Activated gamma-delta T cell (primary cell): ENCODE measurements around the gene FIGNL2.
"Not testable (repeated sequence)": the region's sequence is repeated elsewhere in the genome, so short reads cannot be mapped to it uniquely, and the experiment has no call there.

Experiments used
- DNase-seq: peaks from one replicate; lab custom pipeline; 2025; lab: John Stamatoyannopoulos, UW

Gene FIGNL2

DNA sequence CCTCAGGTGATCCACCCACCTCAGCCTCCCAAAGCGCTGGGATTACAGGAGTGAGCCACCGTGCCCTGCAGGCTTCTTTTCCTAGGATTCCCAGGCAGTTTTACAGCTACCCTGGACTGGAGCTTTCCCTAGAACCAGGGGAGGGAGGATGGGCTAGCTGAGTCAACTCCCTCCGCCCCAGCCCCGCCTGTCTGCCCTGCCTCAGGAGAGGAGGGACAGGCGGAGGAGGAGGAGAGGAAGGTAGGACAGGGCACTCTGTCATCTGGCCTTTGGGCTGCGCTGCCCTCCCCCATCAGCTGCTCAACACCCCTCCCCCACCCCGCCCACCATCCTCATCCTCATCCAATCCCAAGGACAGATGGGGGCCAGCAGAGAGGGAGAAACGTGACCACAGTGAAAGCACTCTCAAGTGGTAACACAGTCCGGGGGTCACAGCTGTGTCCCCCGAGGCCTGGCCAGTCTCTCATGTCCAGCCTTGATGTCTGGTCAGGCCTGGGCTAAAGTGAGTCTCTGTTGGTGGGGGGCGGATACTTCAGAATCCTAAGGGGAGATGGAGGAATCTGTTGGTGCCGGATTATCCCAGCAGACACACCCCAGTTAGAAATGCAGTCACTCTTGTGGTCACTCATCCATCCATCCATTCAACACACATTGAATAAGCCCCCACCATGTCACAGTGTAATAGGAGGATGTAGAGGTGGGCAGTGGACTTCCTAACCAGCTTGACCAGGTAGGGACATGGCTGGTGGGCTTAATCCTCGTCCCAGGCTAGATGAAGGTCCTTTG lies 12.3 kb downstream of the FIGNL2 start:
- DNase-seq: no peak

- DNase-seq: no peak
Observed at GRCh38 chr12:51834411-51834810, 14.1 kb downstream of the FIGNL2 start.

GRCh38 chr12:51833448-51834227 lies 14.9 kb downstream of the FIGNL2 start:
- no peak for DNase-seq

GRCh38 chr12:51832354-51833107 lies 16.0 kb downstream of the FIGNL2 start:
- no peak for DNase-seq

DNA sequence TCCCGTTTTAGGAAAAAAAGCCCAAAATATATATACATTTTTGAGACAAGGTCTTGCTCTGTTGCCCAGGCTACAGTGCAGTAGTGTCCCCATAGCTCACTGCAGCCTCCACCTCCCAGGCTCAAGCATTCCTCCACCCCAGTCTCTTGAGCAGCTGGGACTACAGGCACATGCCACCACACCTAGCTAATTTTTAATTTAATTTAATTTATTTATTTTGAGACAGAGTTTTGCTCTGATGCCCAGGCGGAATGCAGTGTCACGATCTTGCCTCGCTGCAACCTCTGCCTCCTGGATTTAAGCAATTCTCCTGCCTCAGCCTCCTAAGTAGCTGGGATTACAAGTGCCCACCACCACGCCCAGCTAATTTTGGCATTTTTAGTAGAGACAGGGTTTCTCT lies 16.7 kb downstream of the FIGNL2 start:
- not testable (repeated sequence) for DNase-seq

DNA sequence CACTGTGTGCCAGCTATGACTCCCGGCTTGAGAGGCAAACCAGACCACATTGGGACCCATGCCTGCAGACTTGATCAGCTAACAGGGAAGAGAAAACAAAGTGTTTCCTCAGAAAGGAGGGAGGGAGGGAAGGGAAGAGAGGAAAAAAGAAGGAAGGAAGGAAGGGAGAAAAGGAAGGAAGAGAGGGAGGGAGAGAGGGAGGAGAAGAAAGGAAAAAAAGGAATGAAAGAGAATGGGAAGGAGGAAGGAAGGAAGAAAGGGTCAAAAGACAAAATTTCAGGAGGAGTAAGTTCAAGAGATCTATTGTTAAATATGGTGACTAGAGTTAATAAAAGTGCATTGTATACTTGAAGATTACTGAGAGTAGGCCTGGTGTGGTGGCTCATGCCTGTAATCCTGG lies 18.9 kb downstream of the FIGNL2 start:
- no peak for DNase-seq

- DNase-seq: no peak
Observed at GRCh38 chr12:51829011-51829481, 19.5 kb downstream of the FIGNL2 start.

DNA sequence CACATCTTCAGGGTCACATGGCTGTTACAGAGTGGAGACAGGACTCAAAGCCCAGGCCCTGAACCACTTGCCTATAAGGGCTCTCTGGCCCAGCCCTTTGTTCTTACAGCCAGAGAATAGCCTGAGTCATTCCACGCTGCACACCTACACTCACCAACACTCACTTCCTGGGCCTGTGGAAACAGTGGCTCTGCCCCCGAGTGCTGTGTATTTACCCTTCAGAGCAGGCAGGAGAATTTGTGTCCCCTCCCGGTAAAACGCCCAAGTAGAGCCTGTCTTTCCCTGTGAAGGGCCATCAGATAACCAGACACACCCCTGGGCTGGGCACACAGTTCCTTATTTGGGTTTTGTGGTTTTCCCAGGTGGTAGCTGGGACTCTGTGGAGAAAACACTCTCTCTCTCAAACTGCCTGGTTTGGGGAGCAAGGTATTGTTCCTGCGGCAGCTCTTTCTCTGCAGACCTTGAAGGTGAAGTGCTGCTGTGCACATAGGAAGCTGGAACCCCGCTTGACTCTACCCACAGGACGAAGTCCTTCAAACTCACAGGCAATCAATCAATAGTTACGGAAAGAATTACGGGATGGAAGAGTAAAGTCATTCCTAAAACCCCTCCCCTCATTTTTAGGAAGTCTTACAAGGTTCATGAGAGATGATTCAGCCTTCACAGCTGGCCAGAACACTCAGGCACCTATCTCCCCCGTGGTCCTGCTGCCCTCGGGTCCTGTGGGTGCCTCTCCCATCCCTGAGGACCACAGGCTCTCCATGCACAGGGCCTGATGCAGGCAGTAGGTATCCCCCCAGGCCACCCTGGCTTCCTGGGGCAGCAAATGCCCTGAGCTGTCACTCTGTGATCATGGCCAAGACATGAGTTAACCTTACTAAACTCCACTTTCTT lies 20.3 kb downstream of the FIGNL2 start:
- DNase-seq: no peak

DNA sequence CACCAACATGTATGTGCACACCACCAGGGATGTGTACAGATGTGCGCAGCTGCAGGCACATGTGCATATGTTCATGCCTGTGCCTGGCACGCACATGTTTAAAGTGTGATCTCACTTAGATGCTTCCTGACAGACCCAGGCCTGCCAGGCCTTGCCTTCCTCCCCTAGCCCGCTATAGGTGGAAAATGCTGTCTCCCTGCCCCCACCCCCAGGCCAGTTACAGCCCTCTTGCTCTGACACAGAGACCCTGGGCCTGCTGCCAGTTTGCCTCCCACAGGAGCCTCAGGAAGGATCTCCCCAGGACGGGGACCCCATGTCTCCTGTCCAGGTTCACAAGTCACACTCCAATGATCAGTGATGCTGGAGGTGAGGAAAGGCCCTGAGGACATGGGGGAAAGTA lies 21.6 kb downstream of the FIGNL2 start:
- no peak for DNase-seq

GRCh38 chr12:51825216-51825615 lies 23.3 kb downstream of the FIGNL2 start:
- no peak for DNase-seq

- DNase-seq: no peak
Observed at GRCh38 chr12:51823875-51824565, 24.5 kb downstream of the FIGNL2 start.

- no peak for DNase-seq
Observed at GRCh38 chr12:51822956-51823355, 25.6 kb downstream of the FIGNL2 start.

DNA sequence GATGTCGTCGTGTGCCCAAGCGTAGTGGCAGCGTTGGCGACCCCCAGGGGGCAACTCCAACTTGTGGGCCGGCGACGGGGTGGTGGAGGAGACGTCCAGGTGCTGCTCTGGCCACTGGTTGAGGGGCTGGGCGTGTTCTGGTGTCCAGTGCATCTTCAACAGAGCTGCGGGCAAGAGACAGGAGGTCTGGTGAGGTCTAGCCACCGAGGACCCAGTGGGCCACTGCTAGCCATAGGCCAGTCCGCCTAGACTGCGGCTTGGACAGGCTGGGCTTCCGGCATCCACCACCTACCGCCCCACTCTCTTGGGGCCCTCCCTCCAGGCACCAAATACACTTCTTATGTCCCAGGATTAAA lies 26.3 kb downstream of the FIGNL2 start:
- no peak for DNase-seq

DNA sequence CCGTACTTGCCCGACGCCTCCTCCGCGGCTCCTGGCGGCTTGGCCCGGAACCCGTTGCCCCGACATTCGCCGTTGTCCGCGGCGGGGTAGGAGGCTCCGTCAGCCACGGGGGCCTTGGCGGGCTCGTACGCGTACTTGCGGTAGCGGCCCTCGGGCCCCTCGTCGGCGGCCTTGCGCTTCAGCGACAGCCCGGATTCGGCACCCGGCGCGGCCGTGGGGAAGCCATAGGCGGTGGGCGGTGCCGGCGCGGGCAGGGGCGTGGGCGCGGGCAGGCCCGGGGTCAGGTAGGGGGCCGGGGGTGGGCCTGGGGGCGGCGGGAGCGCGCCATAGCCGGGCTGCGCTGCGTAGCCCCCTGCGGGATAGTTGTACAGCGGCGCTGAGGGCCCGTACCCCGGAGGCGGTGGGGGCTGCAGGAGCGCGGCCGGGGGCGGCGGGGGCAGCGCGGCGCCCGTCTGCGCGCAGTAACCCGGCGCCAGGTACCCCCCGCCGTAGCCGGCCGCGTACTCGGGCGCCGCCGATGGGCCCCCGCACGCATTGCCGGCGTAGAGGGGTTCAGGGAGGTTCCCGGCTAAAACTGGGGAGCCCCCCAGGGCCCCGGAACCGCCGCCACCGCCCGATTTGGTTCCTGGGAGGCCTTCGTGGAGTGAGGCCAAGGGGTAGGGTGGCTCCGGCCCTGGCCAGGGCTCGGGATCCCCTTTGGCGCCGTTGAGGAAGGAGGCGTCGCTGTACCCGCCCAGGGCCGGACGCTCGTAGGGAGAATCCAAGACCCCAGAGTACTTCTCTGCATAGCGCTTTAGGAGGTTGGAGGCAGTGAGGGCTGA lies 26.9 kb downstream of the FIGNL2 start:
- peak; percentile 36 for DNase-seq

DNA sequence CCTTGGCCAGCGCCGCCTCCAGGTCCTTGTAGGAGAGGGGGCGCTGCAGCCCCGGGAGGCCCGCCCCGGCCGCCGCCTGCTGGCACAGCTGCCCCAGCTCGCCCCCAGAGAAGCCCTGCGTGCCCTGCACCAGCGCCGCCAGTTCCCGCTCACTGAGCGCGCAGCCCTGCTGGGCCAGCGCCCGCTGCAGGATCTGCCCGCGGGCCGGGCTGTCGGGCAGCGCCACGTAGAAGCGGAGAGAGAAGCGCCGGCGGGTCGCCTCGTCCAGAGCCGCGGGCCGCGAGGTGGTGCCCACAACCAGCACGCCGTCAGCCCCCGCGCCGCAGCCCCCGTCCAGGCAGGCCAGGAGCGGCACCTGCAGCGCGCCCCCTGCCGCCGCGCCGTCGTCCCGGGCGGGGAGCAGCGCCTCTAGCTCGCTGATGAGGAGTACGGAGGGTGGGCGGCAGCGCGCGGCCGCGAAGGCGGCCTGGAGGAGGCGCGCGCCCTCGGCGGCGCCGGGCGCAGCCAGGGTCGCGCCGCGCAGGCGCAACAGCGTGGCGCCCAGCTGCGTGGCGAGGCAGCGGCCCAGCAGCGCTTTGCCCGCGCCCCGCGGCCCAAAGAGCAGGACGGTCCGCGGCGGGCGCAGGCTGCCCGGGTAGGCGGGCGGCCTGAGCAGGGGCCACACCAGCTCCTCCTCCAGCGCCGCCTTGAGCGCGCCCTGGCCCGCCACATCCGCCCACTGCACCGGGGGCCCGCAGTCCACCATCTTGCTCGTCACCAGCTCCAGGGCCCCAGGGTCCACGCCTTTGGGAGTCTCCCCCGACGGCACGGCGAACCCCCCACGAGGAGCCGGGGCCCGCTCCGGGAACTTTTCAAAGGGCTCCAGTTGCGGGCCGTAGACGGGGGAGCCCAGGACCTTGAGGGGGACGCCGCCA lies 27.7 kb downstream of the FIGNL2 start:
- peak; percentile 72 for DNase-seq

DNA sequence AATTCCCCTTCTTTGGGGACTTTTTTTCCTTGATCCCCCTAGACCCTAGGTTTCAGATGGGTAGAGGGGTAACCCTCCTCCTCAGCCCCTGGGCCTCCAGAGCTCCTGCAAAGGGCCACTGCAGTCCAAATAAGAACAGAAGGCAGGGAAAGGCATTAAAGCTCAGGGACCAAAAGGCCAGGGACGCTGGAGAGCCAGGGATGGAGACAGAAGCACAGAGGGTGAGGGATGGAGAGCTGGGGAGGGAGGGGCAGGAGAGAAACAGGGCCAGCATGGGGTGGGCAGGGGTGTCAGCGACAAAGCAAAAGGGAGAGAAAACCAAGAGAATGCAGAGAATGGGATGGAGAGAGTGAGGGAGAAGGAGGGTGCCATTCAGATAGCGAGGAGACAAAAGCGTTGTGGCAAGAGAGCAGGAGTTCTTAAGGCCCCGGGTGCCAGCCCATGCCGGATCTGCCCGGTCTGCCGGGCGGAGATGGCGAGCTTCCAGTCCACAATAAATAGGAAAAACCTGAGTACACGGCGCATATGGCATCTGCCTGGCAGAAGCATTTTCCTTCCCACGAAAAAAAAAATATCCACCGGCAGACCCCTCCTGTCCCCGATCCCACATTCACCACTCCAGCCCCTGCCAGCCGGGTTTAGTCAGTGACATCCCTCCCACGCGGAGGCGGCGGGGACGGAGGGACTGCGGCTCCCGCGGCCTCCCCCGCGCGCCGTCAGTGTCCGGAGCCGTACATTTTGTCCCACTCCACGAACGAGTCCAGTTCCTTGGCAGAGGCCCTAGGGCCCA lies 28.6 kb downstream of the FIGNL2 start:
- DNase-seq: no peak

GRCh38 chr12:51818566-51819300 lies 29.8 kb downstream of the FIGNL2 start:
- no peak for DNase-seq
